ENCODE data around the gene IL23R.

IL23R gene

DNA sequence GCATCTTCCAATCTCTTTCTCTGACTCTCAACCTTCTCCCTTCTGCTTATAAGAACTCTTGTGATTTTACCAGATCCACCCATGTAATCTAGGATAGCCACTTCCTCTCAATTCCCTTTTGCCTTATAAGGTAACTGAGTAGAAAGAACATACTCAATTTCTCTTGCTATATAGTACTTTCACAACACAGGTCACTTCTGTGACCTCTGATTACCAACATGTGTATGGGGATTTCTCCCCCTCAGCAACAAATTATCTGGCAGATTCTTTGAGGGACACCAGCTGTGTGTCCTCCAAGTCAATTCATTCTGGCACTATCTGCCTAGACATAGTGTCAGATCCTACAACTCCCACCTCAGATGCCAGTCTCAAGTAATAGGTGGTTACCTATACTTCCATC, 62.5 kb downstream of the IL23R start:
- DNase-seq = no peak

DNA sequence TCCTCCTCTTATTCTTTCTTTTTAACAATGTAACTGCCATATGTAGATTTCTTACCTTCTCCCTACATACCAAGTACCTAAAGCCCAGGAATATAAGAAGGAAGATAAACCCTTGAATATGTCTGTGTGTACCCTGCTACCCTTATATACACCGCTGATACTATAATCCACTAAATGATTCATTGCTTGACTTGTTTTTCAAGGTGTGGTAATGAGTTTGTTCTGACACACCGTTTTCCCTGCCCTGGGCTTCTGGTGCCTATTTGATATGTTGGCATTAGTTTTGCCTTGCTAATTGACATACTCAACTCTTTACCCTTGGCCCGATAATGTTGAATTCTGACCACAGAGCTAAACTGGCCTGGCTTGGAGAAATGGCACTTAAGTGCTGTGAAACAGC, 64.3 kb downstream of the IL23R start:
- no peak for DNase-seq

DNA sequence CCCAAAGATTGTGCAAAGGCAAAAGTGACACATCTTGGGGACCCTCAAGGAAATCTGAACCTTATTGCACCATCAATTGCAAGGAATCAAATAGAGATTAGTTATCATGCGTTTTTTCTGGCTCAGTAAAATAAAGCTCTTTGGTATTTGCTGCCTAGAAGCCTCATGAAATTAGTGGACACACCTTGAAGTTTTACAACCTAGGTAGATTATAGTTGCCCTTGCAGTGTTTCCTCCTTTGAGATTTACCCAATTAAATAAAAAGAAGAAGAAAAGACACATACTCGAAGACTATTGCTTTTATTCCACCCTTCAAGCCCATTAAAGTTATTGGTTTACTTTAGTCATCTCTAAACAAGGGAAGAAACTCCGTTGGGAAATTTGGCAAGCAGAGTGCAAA, 70.0 kb downstream of the IL23R start:
- DNase-seq = no peak

DNA sequence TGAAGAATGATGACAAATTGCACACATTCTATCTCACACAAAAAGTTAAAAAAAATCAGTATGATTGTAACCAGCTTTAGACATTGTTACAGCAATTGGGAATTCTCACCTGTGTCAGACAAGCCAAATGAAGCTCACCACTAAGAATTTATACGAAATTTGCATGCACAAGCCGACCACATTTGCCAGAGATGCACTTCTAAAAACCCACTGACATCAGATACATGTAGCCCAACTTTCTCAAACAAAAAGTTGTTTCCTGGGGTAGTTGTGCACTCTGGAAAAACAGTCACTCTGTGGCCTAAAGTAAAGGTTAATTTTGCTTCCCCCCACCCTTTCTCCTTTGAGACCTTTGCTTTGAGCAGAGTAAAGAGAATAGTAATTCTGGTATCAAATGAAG, 73.5 kb downstream of the IL23R start:
- DNase-seq = no peak

DNA sequence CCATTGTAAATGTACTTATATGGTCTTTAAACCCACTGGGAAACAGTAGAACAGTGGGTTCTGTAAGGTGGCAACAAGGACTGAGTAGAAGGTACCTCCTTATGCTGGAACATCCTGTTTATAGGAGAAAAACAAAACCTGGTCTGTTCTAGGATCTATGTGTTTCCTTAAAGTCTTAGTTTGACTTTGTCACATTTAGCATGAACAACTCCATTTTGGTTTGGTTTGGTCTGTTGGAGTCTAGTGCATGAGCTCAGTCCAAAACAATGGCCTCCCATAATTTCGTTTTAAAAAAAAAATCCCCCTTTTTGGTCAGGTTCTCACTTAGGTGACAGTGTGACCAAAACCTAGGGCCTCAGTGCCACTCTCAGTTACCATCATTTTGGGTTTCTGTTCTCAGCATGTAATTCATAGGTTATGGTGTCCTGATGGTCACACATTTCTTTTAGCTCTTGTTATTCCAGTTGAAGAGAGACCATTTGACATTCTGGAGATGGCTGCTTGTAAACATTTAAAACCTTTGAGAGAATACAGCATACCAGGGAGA, 75.0 kb downstream of the IL23R start:
- DNase-seq = no peak

DNA sequence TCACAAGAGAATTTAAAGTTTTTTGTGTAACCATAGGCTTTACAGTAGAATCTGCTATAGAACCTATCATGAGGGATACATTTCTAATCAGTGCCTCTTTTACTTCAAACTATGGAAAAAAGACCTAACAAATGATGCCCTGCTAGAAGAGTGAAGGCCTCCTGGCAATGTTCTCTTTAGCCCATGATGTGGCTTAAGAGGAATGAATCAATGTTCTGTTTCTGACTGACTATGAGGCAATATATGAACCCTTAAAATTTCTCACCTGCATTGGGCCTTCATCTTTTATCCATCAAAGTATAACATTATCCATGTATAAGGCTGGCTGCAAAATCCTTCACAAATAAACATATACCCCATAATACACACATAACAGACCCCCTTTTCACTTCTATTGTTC, 75.8 kb downstream of the IL23R start:
- DNase-seq = no peak

DNA sequence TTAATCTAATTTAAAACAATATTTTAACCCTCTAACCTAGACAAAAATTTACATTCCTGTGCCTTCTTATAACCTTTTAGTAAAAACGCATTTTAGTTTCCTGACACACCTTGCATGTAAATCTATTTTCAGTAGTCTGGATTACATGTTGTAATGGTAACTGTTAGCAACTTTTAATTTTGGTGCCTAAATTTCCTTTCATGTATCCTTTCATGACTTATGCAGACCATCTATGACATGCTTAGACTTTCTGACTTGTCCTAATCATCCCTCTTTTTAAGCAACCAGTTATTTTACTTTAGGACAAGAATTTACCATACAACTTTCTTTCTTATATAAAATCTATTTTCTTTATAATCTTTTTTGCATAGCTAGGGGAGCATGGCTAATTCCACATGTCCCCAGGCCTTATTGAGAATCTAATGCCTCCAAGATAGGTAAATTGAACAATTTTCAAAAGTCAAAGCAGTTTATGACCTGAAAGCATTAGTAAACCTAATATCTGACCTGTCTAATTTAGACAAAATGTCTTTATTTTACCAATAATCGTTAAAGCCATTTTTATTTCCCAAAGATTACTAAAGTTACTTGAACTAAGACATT, 83.9 kb downstream of the IL23R start:
- no peak for DNase-seq

DNA sequence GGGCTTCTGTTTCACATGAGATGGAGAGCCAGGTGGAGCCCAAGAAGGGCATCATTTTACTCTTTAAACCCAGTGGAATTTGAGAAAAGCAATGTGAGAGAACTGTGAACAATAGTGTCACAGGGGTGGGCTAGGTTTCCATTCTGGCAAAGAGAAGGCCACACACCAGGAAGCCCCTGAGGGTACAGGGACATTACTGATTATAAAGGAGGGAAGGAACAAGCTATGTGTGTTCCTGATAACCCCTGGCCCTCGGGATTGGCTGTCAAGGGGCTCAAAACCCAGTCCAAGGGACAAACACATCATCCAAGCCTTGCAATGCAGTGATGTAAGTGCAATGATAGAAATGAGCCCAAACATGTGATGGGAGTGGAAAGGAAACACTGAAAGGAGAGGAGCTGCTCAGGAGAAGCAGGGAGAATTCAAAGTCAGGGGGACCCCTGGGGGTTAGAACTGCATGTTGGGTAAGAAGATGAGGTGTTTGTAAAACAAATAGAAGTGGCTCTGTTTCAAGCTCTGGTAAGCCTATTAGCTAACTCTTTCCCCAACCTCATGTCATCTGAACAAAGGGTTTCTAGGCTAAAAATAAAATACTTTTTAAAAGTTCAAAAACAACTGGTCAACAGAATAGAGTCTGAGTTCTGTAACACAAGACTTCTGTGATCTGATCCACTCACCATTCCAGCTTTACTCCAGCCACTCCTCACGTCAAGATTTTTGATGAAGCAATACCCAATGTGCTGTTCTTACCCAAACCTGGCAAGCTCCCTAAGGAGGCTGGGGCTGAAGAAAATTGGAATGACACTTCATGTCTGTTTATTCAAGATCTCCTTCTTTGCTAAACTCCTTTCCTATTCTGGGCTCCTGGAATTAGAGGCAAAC, 90.3 kb downstream of the IL23R start:
- DNase-seq = no peak

DNA sequence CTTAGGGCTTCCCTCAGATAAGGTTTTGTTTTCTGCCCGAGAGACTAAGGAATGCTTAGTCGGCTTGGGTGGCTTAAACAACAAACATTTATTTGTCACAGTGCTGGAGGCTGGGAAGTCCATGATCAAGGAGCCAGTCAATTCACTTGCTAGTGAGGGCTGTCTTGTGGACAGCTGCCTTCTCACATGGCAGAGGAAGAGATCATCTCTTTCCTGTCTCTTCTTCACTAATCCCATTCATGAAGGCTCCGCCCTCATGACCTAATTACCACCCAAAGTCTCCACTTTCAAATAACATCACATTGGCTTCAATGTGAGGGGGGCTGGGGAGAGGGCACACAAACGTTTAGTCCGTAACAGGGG, 90.9 kb downstream of the IL23R start:
- DNase-seq = no peak

DNA sequence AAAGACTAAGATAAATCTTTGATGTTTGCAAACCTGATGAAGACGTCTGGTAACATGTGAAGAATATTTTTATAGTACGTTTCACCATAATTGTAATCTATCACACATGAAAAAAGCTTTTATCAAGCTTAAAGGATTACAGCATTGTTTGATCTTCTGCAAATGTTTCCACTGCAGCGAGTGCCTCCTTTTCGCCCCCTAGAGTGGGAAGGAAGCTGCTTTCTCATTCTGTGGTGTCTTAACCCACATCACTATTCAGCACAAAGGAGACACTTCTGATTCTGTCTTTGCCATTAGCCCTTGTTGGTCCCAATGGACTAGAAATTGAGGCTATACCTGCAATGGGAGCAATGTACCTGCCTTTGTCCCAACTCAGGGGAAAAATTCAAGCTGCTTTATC, 95.4 kb downstream of the IL23R start:
- no peak for DNase-seq

DNA sequence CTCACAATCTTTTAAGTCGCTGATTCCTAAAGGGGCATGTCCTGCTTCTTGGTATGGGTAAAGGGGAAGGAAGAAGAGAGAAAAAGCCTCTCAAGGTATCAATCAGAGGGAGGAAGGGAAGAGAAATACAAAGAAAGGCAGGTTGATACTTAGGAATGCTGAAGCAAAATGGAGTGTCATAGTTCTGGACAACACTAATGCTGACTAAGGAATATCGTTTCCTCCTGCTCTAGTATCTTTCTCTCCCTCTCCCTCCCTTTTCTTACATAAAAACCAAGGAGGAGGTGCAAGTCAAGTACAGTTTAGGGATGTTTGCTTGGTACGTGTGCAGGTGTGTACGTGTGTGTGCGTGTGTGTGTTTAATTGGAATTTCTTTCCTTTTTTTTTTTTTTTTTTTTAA, 96.5 kb downstream of the IL23R start:
- no peak for DNase-seq

DNA sequence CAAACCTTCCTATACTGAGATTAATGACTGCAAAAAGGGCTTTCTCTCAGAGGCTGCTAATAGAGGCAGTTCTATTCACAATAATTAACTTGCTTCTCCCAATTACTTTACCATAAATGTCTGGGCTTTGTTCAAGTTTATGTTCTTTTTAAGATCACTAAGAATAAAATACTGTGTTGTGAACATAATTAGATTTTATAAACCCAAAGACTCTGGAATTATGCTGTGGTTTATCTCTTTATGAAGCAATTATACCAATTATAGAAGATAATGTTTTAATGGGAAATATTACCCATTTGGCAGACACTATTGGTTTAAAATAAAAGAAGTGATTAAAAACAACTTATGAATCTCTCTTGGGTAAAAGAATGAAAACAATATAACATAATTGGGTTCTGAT, 97.9 kb downstream of the IL23R start:
- DNase-seq = no peak

DNA sequence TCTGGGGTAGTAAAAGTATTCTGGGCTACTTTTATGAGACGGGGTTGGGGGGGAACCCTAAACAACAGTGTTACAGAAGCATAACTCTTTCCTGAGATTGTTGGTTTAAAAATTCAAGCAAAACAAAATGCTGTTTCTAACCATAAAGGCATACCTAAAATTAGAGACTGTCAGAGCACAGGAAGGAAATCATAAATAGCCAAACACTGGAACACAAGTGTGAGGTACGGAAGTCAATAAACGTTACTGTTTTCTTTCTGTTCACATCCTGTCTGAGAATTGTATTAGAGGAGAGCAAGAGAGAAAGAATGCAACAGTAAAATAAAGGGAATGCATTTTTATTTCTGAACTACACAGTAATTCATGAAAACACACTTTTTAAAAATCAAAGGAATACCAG, 98.6 kb downstream of the IL23R start:
- no peak for DNase-seq

DNA sequence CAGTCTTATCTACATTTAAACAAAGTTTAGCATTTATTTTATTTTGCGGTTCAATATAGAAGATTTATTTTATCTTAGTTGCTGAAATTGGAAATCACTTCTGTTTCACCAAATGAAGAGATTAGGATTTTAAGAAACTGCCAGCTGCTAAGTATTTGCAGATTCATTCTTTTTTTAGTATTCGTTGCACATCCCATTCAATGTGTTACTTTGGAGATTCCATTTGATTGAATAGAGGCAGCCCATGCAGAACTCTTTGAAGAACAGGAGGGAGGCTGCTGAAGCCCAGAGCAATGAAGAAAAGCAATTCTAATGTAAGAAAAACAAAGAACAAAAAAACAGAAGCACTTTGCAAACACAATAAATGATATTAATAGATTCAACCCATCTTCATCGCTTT, 102.8 kb downstream of the IL23R start:
- DNase-seq = no peak

DNA sequence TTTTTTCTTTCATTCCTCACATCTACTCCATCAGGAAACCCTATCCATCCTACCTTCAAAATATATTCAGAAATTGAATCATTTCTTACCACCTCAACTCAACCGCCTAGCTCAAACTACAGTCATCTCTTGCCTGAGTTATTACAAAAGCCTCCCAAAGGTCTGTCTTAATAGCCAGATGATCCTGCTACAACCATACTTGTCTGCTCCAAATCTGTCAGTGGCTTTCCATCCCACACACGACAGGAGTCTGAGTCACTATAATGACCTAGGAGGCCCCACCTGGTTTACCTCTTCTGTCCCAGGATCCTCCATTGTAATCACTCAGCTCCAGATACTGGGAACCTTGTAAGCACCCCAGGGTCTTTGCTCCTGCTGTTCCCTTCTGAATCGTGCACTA, 104.3 kb downstream of the IL23R start:
- no peak for DNase-seq

DNA sequence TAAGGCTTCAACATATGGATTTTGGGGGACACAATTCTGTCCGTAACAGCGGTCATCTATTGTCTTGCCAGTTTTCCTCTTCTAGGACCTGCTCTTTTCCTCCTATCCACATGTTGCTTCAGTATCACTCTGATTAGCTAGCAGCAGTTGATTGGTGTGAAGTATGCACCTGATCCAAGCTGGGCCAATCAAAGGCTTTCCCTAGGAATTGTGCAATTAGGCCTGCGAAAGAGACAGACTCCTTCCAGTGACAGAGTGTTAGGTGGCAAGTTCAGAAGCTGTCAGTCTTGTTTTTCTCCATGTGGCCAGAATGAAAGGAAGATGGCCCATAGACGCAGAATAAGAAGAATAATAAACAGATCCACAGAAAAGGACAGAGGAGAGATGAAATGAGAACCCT, 107.3 kb downstream of the IL23R start:
- no peak for DNase-seq

DNA sequence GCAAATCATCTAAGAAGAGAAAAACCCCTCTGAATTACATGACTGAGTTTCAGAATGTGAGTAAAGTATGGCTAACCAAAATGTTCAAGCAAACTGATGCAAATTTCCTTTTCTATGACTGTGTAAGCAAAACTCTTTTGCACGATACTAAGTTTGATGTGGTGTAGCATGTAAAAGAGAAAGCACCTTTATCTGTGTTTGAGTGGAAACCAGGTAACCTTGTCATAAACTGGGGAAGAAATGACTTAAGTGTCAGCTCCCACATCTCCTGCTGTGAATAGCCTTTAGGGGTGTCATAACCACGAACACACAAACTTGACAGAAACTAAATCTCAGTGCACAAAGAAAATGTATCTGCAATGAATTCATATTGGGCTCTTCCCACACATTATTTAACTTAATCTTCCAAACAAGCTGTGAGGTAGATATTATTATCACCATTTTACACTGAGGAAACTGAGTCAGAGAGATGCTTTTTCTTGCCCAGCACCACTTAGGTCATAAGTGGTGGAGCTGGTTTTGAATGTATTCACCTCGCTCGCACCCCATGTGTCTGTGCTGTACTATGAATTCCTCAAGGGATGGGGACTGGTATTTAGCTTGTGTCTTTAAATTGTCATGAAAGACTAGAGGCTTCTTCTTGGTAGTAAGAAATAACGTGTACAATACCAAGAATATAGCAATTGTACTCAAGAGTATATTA, 108.5 kb downstream of the IL23R start:
- DNase-seq = no peak

DNA sequence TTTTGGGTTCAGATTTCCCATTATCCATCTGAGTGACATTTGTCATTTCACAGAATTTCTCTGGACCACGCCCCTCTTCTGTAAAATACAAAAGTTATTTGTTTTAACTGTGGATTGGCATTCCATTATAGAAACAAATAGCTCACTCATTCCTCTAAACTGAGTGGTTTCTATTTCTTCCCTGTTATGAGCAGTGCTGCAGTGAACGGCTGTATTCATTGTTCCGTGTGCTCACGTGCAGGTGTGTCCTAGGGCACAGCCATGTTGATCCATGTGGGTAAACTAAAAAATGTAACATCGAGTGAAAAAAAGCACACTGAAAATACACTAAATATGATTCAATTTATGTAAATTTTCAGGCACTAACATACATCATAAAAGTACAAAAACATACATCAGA, 114.4 kb downstream of the IL23R start:
- no peak for DNase-seq

DNA sequence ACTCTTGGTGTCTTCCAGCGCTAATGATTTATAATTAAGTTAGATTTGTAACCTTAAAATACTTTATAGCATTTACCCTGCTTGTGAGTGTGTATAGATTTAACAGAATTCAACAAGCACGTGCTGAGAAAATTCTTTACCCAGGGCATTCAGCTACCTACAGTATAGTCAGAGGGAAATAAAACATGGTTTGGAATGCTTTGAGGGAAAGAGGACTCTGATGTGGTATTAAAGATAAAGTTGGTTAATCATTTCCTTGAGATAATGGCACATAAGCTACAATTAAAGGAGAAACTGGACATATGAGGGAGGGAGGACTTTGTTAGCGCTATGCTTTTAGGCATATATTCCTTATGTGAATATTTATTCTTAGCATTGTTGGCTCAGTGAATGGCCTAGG, 115.0 kb downstream of the IL23R start:
- no peak for DNase-seq

DNA sequence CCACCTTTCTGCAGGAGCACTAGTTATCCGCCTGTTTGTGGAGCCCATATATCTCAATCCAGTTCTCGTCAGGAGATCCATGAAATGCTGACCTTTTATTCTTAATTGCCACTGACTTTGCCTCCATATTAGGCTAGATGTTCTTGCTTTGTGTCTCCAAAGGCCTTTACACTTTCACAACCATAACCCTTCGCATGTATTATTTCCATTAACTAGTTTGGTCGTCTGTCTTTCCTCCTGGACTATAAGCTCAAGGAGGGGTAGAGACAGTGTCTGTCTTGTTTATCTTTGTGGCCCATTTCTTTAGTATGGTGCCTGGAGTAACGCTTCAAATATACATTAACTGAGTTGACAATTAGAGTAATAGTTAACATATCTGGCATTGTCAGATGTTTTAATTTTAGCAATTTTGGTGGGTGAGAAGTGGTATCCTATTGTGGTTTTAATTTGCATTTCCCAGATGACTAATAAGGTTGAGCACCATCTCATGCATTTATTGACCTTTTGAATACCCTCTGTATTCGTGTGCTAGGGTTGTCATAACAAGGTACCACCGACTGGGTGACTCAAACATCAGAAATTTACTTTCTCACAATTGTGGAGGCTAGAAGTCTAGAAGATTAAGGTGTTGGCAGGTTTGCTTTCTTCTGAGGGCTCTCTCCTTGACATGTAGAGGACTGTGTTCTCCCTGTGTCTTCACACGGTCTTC, 119.7 kb downstream of the IL23R start:
- DNase-seq = no peak

DNA sequence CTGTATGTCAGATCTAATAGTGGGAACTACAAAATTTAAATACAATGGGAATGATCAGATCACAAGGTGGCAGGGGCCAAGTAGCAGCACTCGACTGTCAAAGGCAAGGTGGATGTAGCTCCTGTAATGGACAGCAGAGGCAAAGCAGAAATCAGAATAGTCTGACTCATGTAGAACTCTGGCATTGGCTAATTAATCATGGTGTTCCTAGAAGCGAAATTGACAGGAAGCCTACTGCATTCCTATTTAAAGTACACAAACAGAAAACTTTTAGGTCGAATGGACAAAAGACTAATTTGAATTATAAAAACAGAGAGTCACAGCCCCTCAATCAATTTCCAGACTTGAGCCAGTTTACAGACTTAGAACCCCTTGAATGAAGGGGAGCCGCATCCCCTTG, 124.0 kb downstream of the IL23R start:
- no peak for DNase-seq
